ENCODE data around the gene USP13.

USP13 gene

DNA sequence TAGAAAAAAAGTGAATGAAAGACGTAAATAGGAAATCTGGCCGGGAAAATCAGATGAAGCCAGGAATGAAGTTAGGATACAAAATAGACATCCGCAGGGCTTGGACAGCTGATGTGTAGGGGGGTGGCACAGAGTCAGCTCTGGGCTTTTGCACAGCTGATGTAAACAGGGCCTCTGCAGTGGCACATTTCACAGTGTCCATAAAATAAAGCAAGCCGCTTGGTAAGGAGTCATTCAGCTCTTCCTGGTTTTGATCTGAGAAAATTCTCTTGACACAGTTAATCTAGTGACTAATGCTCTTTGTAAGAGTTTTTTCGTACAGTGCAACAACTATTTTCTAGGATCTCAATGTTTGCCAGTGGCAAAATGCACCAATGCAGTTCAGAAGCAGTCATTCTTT lies 153.3 kb downstream of the USP13 start:
- no peak for DNase-seq

- no peak for DNase-seq
These were observed 154.7 kb downstream of the USP13 start for GRCh38 chr3:179807588-179807987.

DNA sequence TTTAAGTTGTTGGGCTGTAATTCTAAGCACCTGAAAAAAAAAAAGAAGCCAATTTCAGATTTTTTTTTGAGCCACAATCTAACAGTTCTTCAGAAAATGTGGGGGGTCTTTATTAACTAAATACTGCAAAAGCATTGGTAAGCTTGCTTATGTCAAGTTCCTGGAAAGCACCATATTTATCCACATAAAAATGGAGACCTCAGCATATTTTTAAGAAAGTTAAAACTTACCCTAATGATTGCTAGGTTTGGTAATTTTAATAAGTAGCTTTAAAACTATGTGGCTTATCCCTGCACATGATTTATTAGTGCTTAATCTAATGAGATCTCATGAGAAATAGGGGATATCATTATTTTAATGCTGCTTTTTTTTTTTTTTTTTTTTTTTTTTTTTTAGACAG lies 156.8 kb downstream of the USP13 start:
- no peak for DNase-seq

- DNase-seq, result no peak
These were observed 158.7 kb downstream of the USP13 start for GRCh38 chr3:179811321-179812095.

- DNase-seq, result no peak
These were observed 159.2 kb downstream of the USP13 start for GRCh38 chr3:179812096-179812382.

GRCh38 chr3:179819379-179819778 lies 166.5 kb downstream of the USP13 start:
- DNase-seq, result no peak

DNA sequence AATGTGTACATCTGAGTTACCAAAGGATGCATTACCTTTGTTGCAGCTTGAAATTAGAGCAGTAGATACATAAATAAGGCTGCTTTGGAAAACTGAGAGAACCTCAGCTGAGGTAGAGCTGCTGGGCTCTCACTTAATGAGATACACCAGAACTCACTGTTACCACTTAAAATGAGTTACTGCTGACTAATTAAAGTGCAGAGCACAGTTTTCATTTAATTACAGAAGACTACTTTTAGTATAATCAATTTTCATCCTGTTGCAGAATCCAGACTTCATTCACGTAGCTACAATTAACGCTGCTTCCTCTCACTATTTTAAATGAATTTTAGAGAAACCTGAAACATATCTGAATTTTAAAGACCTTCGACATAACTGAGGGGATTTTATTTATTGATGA lies 169.5 kb downstream of the USP13 start:
- DNase-seq, result no peak

DNA sequence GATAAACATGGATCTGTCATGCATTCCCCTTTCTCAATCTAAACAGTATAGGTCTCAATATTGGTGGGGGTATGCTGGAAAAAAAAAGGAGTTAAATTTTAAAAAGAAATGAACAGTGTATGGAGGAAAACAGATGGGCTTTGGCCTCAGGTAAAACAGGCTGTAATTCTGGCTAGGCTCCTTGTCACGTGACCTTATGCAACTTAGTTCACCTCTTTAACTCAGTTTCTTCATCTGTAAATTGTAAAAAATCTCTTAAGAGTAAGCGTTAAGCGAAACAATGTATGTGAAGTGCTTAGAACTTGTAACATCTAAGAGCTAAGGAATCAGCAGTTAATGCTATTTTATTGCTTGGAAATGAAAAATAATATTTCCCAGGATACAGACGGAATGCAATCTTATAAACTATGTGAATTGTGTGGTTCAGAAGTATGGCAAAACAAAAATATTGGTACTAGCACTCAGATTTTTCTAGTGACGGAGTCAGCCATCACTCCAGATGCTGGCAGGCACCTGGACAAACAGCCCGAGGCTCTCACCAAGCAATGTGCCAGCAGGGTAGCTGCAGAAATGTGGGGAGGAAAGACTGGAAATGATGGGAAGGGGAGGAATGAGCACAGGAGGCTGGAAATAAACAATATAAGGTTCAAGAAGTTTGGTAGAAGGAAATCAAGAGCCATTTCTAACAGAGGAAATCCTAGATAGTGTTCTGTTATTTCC lies 172.8 kb downstream of the USP13 start:
- no peak for DNase-seq

GRCh38 chr3:179826247-179826637 lies 173.4 kb downstream of the USP13 start:
- no peak for DNase-seq

GRCh38 chr3:179828738-179829137 lies 175.9 kb downstream of the USP13 start:
- DNase-seq, result no peak

- no peak for DNase-seq
These were observed 176.6 kb downstream of the USP13 start for GRCh38 chr3:179829401-179829800.

GRCh38 chr3:179832333-179832854 lies 179.6 kb downstream of the USP13 start:
- no peak for DNase-seq

DNA sequence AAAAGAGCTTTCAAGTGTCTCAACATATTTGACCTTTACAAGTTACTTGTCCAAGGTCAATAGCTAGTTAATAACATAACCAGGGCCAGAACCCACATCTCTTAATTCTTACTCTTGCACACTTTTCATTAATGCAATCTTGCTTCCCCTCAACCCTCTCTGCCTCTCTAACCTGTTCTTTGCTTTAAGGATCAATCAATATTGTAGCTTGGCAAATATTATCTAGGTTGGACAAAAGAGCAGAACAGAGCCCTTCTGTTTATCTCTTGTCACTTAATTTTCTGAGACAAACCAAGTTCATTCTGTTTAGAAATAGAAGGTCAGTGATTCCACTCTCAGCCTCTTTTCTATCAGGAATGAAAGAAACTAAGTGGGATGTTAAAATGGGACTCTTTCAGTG lies 180.5 kb downstream of the USP13 start:
- DNase-seq, result no peak

DNA sequence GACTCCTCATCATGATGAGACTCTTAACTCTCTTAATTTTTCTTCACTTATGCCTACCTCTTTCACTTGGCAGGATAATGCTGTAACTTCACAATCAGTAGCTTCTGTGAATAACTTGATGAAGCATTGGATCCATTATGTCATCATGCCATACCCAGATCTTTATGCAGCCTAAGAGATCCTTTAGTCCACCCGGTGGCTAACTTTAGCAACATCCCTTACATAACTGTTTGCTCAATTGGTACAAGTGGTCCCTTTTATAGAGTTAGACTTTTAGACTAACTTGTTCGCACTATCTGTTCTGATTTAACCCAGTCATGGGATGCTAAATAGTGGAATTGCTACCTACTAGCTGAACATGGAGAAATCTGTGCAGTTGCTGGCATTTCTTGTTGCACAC lies 184.5 kb downstream of the USP13 start:
- DNase-seq, result no peak
